ENCODE results near the gene LRRC63.

The LRRC63 gene

DNA sequence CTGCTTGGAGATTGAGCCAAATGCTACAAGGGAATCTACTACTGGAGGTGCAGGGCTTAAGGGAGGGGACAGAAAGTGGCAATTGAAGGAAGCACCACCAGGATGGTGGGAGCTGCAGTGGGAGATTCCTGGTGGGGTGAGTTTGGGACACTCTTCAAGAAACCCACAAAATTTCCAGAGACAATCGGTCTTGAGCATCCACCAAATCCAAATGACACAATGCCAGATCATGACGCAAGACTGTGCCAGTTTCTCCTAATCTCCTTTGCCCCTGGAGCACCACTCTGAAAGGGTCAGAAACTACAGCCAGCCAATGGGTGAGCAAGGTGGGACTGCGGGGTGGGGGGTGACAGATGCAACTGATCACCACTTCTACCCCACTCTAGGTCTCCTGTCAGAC lies 78.7 kb downstream of the LRRC63 start:
- H3K9me3 ChIP-seq (ENCODE audit: control insufficient read depth, insufficient read depth, low read depth, low read length), result no peaks in the 10 kb centered on the region
- no peaks in the 10 kb centered on the region for H3K36me3 ChIP-seq (ENCODE audit: control insufficient read depth, insufficient read depth, low read length)
- H3K27ac ChIP-seq (ENCODE audit: low read depth, low read length), result no peak overlapping the region
- H3K4me1 ChIP-seq (ENCODE audit: control insufficient read depth, insufficient read depth, low read length), result peaks cover 8% of the 10 kb centered on the region
- H3K9ac ChIP-seq (ENCODE audit: low read length), result no peak overlapping the region
- no peak overlapping the region for H3K4me3 ChIP-seq (ENCODE audit: low read depth, low read length)
- H3K27me3 ChIP-seq (ENCODE audit: control insufficient read depth, insufficient read depth, low read length), result no peaks in the 10 kb centered on the region

DNA sequence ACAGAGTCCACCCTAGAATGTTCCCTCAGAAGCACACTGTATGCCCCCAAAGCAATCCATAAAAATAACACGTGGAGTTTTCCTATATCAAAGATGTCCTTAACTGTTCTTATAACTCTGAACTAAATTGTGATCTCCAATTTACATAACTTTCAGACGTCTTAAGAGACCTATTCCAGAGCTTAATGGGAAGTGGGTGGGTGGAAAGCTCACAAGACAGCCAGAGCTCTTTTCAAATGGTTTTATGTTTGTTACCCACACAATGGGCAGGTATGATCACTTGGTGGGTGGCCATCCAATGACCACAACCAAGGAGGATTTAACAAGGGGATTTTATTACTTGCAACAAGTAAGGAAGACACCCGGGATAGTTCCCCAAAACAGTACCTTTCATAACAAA lies 81.7 kb downstream of the LRRC63 start:
- Histone ChIP-seq H3K27ac (ENCODE audit: low read depth, low read length) (no peak overlapping the region), H3K4me3 (ENCODE audit: low read depth, low read length) (no peak overlapping the region), H3K9ac (ENCODE audit: low read length) (no peak overlapping the region), H3K36me3 (ENCODE audit: control insufficient read depth, insufficient read depth, low read length) (no peaks in the 10 kb centered on the region), H3K4me1 (ENCODE audit: control insufficient read depth, insufficient read depth, low read length) (peaks cover 4% of the 10 kb centered on the region; the same call in 1 of the 2 replicates), H3K27me3 (ENCODE audit: control insufficient read depth, insufficient read depth, low read length) (no peaks in the 10 kb centered on the region), H3K9me3 (ENCODE audit: control insufficient read depth, insufficient read depth, low read depth, low read length) (no peaks in the 10 kb centered on the region)

DNA sequence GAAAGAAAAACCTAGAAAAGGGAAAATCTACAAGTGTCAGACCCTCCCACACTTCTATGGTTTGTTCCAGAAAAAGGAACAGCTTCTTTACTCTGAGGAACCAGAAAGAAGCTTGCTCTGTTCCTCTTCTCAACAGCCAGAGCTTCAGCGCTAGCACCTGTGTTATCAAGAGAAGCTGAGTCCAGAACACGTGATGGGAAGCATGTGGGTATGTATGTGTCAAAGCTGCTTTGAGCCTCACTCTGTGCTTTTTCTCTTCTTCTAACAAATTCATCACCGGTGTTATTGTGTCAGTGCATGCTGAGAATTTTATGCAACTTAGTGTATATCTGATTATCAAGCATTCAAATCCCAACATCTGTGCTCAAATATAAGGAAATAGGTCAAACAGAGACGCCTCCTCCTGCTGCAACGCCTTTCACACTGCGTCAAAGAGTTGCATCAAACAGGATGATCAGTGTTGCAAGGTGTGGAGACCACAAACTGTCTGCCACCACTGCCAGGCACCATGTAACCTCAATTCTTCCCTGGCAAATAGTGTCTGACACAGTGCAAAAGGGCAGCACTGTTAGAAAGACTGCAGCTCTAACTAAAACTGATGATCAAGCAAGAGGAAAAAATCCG lies 83.9 kb downstream of the LRRC63 start:
- peaks cover 5% of the 10 kb centered on the region; the same call in 1 of the 2 replicates for H3K9me3 ChIP-seq (ENCODE audit: control insufficient read depth, insufficient read depth, low read depth, low read length)
- no peak overlapping the region for H3K27ac ChIP-seq (ENCODE audit: low read depth, low read length)
- H3K4me1 ChIP-seq (ENCODE audit: control insufficient read depth, insufficient read depth, low read length), result peaks cover 4% of the 10 kb centered on the region; the same call in 1 of the 2 replicates
- H3K27me3 ChIP-seq (ENCODE audit: control insufficient read depth, insufficient read depth, low read length), result no peaks in the 10 kb centered on the region
- no peak overlapping the region for H3K9ac ChIP-seq (ENCODE audit: low read length)
- H3K36me3 ChIP-seq (ENCODE audit: control insufficient read depth, insufficient read depth, low read length), result no peaks in the 10 kb centered on the region
- no peak overlapping the region for H3K4me3 ChIP-seq (ENCODE audit: low read depth, low read length)

DNA sequence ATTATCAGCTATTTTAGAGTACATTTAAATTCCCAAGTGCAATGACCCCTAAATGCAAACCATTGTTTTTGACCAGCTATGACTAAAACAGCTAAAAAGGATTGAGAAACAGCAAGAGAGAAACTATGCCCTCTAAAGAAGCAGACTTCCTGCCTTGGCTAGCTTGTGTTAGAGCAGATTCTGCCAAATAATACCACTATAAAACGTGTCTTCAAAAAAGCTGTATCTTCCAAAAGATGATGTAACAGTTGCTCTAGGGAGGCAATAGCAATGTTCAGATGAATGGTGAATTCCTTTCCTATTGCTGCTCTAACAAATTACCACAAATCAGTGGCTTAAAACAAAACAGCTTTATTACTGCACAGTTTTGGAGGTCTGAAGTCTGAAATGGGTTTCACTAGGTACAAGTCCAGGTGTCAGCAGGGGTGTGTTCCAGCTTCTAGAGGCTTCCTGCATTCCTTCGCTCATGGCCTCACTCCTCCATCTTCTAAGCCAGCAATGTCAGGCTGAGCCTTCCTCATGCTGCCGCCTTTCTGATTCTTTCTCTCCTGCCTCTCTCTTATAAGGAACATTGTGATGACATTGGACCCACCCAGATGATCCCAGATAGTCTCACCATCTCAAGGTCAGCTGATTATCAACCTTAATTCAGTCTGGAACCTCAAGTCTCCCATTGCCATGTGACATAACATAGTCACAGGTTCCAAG lies 84.5 kb downstream of the LRRC63 start:
- Histone ChIP-seq H3K4me3 (ENCODE audit: low read depth, low read length) (no peak overlapping the region), H3K9ac (ENCODE audit: low read length) (no peak overlapping the region), H3K27ac (ENCODE audit: low read depth, low read length) (no peak overlapping the region)

DNA sequence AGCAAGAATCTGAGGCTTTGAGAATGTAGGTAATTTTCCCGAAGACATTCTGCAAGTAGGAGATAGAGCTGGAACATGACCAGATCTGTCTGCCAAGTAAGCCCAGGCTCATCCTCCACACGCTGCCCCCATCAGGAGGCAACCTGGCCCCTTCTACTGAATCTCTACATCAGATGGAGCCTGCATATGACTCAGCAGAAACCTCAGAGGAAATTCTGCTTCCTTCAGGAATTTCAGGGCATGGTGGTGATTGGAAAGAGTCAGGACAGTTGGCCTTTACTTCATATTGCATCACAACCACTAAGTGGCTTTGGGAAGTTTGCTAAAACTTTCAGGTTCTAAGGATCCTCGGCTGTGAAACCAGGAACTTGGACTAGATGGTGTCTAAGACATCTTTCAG lies 85.2 kb downstream of the LRRC63 start:
- H3K27ac ChIP-seq (ENCODE audit: low read depth, low read length), result no peak overlapping the region
- no peak overlapping the region for H3K9ac ChIP-seq (ENCODE audit: low read length)

More for the DNA sequence above, 84.5 kb downstream of the LRRC63 start:
- H3K36me3 ChIP-seq (ENCODE audit: control insufficient read depth, insufficient read depth, low read length), result no peaks in the 10 kb centered on the region
- H3K27me3 ChIP-seq (ENCODE audit: control insufficient read depth, insufficient read depth, low read length), result no peaks in the 10 kb centered on the region
- peaks cover 5% of the 10 kb centered on the region; the same call in 1 of the 2 replicates for H3K9me3 ChIP-seq (ENCODE audit: control insufficient read depth, insufficient read depth, low read depth, low read length)
- peaks cover 4% of the 10 kb centered on the region; the same call in 1 of the 2 replicates for H3K4me1 ChIP-seq (ENCODE audit: control insufficient read depth, insufficient read depth, low read length)

DNA sequence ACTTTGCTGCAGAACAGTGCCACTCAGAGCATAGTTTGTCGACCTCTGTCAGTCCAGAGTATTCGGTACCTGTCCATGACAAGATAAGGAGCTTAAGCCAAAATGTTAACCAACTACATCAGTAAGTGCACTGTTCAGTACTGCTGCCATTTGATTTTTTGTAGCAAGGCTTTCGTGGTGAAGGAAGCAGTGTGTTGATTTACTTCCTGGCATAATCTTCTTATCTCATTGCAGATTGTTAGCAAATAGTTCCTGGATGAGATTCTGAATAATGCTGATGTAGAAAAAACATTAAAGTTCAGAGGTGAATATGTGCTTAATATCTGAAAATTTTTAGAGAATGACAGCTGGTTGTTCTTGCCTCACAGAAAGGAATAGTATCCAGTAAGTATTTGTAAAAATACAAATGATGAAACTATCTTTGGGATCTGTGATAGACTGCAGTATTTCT lies 85.7 kb downstream of the LRRC63 start:
- Histone ChIP-seq H3K9ac (ENCODE audit: low read length) (no peak overlapping the region), H3K27ac (ENCODE audit: low read depth, low read length) (no peak overlapping the region), H3K4me3 (ENCODE audit: low read depth, low read length) (no peak overlapping the region)

More for the DNA sequence above, 85.2 kb downstream of the LRRC63 start:
- Histone ChIP-seq H3K4me3 (ENCODE audit: low read depth, low read length) (no peak overlapping the region), H3K36me3 (ENCODE audit: control insufficient read depth, insufficient read depth, low read length) (no peaks in the 10 kb centered on the region), H3K9me3 (ENCODE audit: control insufficient read depth, insufficient read depth, low read depth, low read length) (peaks cover 5% of the 10 kb centered on the region; the same call in 1 of the 2 replicates), H3K4me1 (ENCODE audit: control insufficient read depth, insufficient read depth, low read length) (peaks cover 4% of the 10 kb centered on the region; the same call in 1 of the 2 replicates), H3K27me3 (ENCODE audit: control insufficient read depth, insufficient read depth, low read length) (no peaks in the 10 kb centered on the region)

DNA sequence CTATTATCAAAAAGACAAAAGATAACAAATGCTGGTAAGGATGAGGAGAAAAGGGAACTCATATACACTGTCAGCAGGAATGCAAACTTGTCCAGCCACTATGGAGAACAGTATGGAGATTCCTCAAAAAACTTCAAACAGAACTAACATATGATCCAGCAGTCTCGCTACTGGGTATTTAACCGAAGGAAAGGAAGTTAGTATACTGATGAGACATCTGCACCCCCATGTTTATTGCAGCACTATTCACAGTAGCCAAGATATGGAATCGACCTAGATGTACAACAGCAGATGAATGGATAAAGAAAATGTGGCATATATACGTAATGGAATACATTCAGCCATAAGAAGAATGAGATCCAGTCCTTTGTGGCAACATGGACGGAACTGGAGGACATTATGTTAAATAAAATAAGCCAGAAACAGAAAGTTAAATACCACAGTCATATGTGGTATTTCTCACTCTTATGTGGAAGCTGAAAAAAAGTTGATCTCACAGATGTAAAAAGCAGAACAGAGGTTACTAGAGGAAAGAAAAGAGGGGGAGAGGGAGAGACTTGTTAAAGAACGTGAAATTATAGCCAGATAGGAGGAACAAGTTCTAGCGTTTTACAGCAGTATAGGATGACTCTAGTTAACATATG lies 92.1 kb downstream of the LRRC63 start:
- Histone ChIP-seq H3K9me3 (ENCODE audit: control insufficient read depth, insufficient read depth, low read depth, low read length) (peaks cover 5% of the 10 kb centered on the region; the same call in 1 of the 2 replicates), H3K4me3 (ENCODE audit: low read depth, low read length) (no peak overlapping the region), H3K27me3 (ENCODE audit: control insufficient read depth, insufficient read depth, low read length) (no peaks in the 10 kb centered on the region), H3K36me3 (ENCODE audit: control insufficient read depth, insufficient read depth, low read length) (no peaks in the 10 kb centered on the region), H3K27ac (ENCODE audit: low read depth, low read length) (no peak overlapping the region), H3K9ac (ENCODE audit: low read length) (no peak overlapping the region), H3K4me1 (ENCODE audit: control insufficient read depth, insufficient read depth, low read length) (no peaks in the 10 kb centered on the region)

More for the DNA sequence above, 85.7 kb downstream of the LRRC63 start:
- H3K9me3 ChIP-seq (ENCODE audit: control insufficient read depth, insufficient read depth, low read depth, low read length), result peaks cover 5% of the 10 kb centered on the region; the same call in 1 of the 2 replicates
- no peaks in the 10 kb centered on the region for H3K36me3 ChIP-seq (ENCODE audit: control insufficient read depth, insufficient read depth, low read length)
- peaks cover 4% of the 10 kb centered on the region; the same call in 1 of the 2 replicates for H3K4me1 ChIP-seq (ENCODE audit: control insufficient read depth, insufficient read depth, low read length)
- H3K27me3 ChIP-seq (ENCODE audit: control insufficient read depth, insufficient read depth, low read length), result no peaks in the 10 kb centered on the region

DNA sequence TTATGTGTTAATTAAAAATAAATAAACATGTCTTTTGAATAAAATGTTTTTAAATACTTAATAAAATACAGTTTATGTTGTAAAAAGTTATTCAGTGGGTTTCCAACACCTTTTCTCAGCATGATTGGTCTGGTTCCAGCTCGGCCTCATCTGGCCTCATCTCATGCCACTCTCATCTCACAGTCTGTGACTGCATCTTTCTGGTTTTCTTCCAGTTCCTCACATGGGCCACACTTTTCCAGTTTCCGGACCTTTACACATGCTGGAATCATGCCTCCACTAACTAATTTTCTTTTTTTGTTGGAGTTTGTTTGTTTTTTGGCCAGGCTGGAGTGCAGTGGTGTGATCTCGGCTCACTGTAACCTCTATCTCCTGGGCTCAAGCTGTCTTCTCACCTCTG lies 92.8 kb downstream of the LRRC63 start:
- Histone ChIP-seq H3K9ac (ENCODE audit: low read length) (no peak overlapping the region), H3K27me3 (ENCODE audit: control insufficient read depth, insufficient read depth, low read length) (no peaks in the 10 kb centered on the region), H3K4me3 (ENCODE audit: low read depth, low read length) (no peak overlapping the region), H3K27ac (ENCODE audit: low read depth, low read length) (no peak overlapping the region), H3K9me3 (ENCODE audit: control insufficient read depth, insufficient read depth, low read depth, low read length) (peaks cover 5% of the 10 kb centered on the region; the same call in 1 of the 2 replicates), H3K36me3 (ENCODE audit: control insufficient read depth, insufficient read depth, low read length) (no peaks in the 10 kb centered on the region), H3K4me1 (ENCODE audit: control insufficient read depth, insufficient read depth, low read length) (no peaks in the 10 kb centered on the region)

DNA sequence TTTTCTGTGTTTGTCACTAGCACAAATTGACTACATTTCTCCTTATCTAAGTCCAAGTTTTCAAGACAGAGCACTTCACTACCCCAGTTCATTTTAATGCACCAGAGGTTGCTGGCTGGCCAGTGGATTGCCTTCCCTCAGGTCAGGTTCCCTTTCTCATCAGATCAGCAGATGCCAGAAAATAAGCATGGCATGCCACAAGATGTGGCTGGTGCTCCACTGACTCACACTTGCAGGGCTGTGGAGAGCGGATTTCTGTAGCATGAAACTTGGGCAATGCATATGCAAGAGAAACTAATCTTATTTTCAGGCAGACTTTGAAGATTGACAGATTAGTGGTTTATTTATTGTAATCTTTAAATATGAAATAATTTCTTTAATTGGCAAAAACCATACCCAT lies 95.8 kb downstream of the LRRC63 start:
- no peak overlapping the region for H3K4me3 ChIP-seq (ENCODE audit: low read depth, low read length)
- H3K27me3 ChIP-seq (ENCODE audit: control insufficient read depth, insufficient read depth, low read length), result no peaks in the 10 kb centered on the region
- no peak overlapping the region for H3K27ac ChIP-seq (ENCODE audit: low read depth, low read length)
- H3K36me3 ChIP-seq (ENCODE audit: control insufficient read depth, insufficient read depth, low read length), result no peaks in the 10 kb centered on the region
- H3K9me3 ChIP-seq (ENCODE audit: control insufficient read depth, insufficient read depth, low read depth, low read length), result 0 out of 2 replicates have a peak, but pooled peaks cover 6% of the 10 kb centered on the region
- no peaks in the 10 kb centered on the region for H3K4me1 ChIP-seq (ENCODE audit: control insufficient read depth, insufficient read depth, low read length)
- no peak overlapping the region for H3K9ac ChIP-seq (ENCODE audit: low read length)

DNA sequence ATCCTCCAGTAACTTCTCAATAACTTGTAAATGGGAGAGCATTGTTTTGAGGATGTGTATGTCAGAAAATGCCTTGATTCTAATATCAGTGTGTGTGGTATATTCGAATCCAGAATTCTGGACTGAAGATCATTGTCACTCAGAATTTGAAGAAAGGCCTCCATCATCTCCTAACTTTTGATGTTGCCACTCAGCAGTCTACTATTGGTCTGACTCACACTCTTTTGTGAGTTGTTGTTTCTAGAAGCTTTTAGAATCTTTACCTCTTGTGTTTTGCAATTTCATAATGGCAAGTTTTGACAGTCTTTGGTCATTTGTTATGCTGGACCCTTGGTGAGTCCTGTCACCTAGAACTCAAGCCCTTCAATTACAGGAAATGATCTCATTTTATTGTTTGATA lies 98.3 kb downstream of the LRRC63 start:
- H3K4me1 ChIP-seq (ENCODE audit: control insufficient read depth, insufficient read depth, low read length), result no peaks in the 10 kb centered on the region
- no peak overlapping the region for H3K9ac ChIP-seq (ENCODE audit: low read length)
- H3K36me3 ChIP-seq (ENCODE audit: control insufficient read depth, insufficient read depth, low read length), result no peaks in the 10 kb centered on the region
- no peak overlapping the region for H3K4me3 ChIP-seq (ENCODE audit: low read depth, low read length)
- no peak overlapping the region for H3K27ac ChIP-seq (ENCODE audit: low read depth, low read length)
- H3K9me3 ChIP-seq (ENCODE audit: control insufficient read depth, insufficient read depth, low read depth, low read length), result 0 out of 2 replicates have a peak, but pooled peaks cover 6% of the 10 kb centered on the region
- H3K27me3 ChIP-seq (ENCODE audit: control insufficient read depth, insufficient read depth, low read length), result no peaks in the 10 kb centered on the region

DNA sequence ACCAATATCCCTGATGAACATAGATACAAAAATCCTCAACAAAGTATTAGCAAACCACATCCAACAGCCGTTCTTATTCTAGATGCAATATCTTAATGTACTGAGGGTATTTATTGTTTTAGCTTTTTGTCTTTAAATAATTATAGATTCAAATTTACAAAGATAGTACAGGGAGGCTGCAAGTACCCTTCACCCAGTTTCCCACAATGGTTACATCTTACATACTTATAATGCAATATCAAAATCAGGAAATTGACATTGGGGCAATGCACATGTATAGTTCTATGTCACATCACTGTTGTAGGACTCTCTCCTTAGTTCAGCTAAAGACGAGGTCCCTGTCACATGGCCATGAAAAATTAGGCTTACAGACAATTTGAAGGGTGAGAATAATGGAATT lies 99.5 kb downstream of the LRRC63 start:
- Histone ChIP-seq H3K4me1 (ENCODE audit: control insufficient read depth, insufficient read depth, low read length) (no peaks in the 10 kb centered on the region), H3K36me3 (ENCODE audit: control insufficient read depth, insufficient read depth, low read length) (no peaks in the 10 kb centered on the region), H3K4me3 (ENCODE audit: low read depth, low read length) (no peak overlapping the region), H3K9me3 (ENCODE audit: control insufficient read depth, insufficient read depth, low read depth, low read length) (0 out of 2 replicates have a peak, but pooled peaks cover 6% of the 10 kb centered on the region), H3K9ac (ENCODE audit: low read length) (no peak overlapping the region), H3K27ac (ENCODE audit: low read depth, low read length) (no peak overlapping the region), H3K27me3 (ENCODE audit: control insufficient read depth, insufficient read depth, low read length) (no peaks in the 10 kb centered on the region)

Data from HUES6 (cell line).